Activated T-helper 1 cell treated with anti-CD3 and anti-CD28 coated beads, Interleukin-12 subunit alpha, Interleukin-12 subunit beta, Interleukin-2, Interleukin-4 antibody, amounts not matched to agents 30 ng/mL and 10 ng/mL and 1 ng/mL, durations not matched to agents 14 hours and 24 hours and 36 hours (primary cell): Measurements from ENCODE around the gene TDRD9. TPM values are rescaled to one million over a fixed set of nuclear protein-coding genes. Genes with fewer than 3 reads are reported as not detected.
"Not testable (repeated sequence)": the region's sequence is repeated elsewhere in the genome, so short reads cannot be mapped to it uniquely, and the experiment has no call there.

Source experiments
- DNase-seq: peaks from one replicate; pipeline ENCODE4 v3.0.0; 2021; ENCODE audit warnings: low spot score
- H3K27ac Mint-ChIP-seq: one replicate; pipeline ENCODE4 v1.8.0; 2021; ENCODE audit warnings: mild to moderate bottlenecking, mixed read lengths
- H3K27me3 Mint-ChIP-seq: one replicate; pipeline ENCODE4 v1.8.0; 2022; ENCODE audit warnings: mild to moderate bottlenecking, moderate library complexity, mixed read lengths; ENCODE audit not compliant: insufficient read depth
- H3K36me3 Mint-ChIP-seq: one replicate; pipeline ENCODE4 v1.8.0; 2021; ENCODE audit warnings: low read depth, mixed read lengths
- H3K4me1 Mint-ChIP-seq: one replicate; pipeline ENCODE4 v1.8.0; 2021; ENCODE audit warnings: low read depth, mixed read lengths
- H3K4me3 Mint-ChIP-seq: one replicate; pipeline ENCODE4 v1.8.0; 2021; ENCODE audit warnings: mild to moderate bottlenecking, moderate library complexity, mixed read lengths
- H3K9me3 Mint-ChIP-seq: one replicate; pipeline ENCODE4 v1.8.0; 2021; ENCODE audit warnings: mixed read lengths
- intact Hi-C: fragments of 100-400 bp; cut with micrococcal nuclease; formaldehyde crosslinking; loops from one replicate; pipeline ENCODE4 v1.15.1; 2024
- total RNA-seq: library from RNA; stranded (reverse); gene quantifications from 2 replicates; pipeline ENCODE4 v1.2.3, GENCODE V29; 2022

Gene TDRD9
- total RNA-seq, 1 donor from 2014 or later: not detected

GRCh38 chr14:103946975-103947374 is 18.7 kb downstream of the TDRD9 start:
- H3K4me3 Mint-ChIP-seq: no peak overlapping the region
- H3K4me1 Mint-ChIP-seq: no peaks in the 10 kb centered on the region
- intact Hi-C loops: no loop called here
- H3K27ac Mint-ChIP-seq: no peak overlapping the region
- no peaks in the 10 kb centered on the region for H3K9me3 Mint-ChIP-seq
- no peaks in the 10 kb centered on the region for H3K36me3 Mint-ChIP-seq
- H3K27me3 Mint-ChIP-seq: peaks cover 20% of the 10 kb centered on the region
- no peak for DNase-seq

- H3K27ac Mint-ChIP-seq: no peak overlapping the region
- no peak for DNase-seq
- no peak overlapping the region for H3K4me3 Mint-ChIP-seq
- no peaks in the 10 kb centered on the region for H3K9me3 Mint-ChIP-seq
- H3K27me3 Mint-ChIP-seq: peaks cover 15% of the 10 kb centered on the region
- H3K4me1 Mint-ChIP-seq: no peaks in the 10 kb centered on the region
- no peaks in the 10 kb centered on the region for H3K36me3 Mint-ChIP-seq
- intact Hi-C loops: no loop called here
These were observed 20.2 kb downstream of the TDRD9 start for GRCh38 chr14:103948442-103948841.

- Mint-ChIP-seq H3K27ac (no peak overlapping the region), H3K27me3 (peaks cover 15% of the 10 kb centered on the region), H3K4me1 (no peaks in the 10 kb centered on the region), H3K9me3 (no peaks in the 10 kb centered on the region), H3K4me3 (no peak overlapping the region), H3K36me3 (no peaks in the 10 kb centered on the region)
- no peak for DNase-seq
- intact Hi-C loops: no loop called here
These were observed 21.0 kb downstream of the TDRD9 start for GRCh38 chr14:103949131-103949790.

- no peaks in the 10 kb centered on the region for H3K36me3 Mint-ChIP-seq
- intact Hi-C loops: no loop called here
- H3K4me3 Mint-ChIP-seq: no peak overlapping the region
- no peaks in the 10 kb centered on the region for H3K4me1 Mint-ChIP-seq
- no peak for DNase-seq
- peaks cover 5% of the 10 kb centered on the region for H3K27me3 Mint-ChIP-seq
- no peak overlapping the region for H3K27ac Mint-ChIP-seq
- no peaks in the 10 kb centered on the region for H3K9me3 Mint-ChIP-seq
These were observed 32.3 kb downstream of the TDRD9 start for GRCh38 chr14:103960457-103961055.

- H3K36me3 Mint-ChIP-seq: no peaks in the 10 kb centered on the region
- intact Hi-C loops: no loop called here
- no peaks in the 10 kb centered on the region for H3K9me3 Mint-ChIP-seq
- DNase-seq: no peak
- peaks cover 5% of the 10 kb centered on the region for H3K27me3 Mint-ChIP-seq
- H3K27ac Mint-ChIP-seq: no peak overlapping the region
- no peak overlapping the region for H3K4me3 Mint-ChIP-seq
- H3K4me1 Mint-ChIP-seq: no peaks in the 10 kb centered on the region
These were observed 33.8 kb downstream of the TDRD9 start for GRCh38 chr14:103961928-103962578.

GRCh38 chr14:103966631-103967030 is 38.4 kb downstream of the TDRD9 start:
- intact Hi-C loops: no loop called here
- no peaks in the 10 kb centered on the region for H3K9me3 Mint-ChIP-seq
- no peak overlapping the region for H3K27ac Mint-ChIP-seq
- H3K27me3 Mint-ChIP-seq: peaks cover 11% of the 10 kb centered on the region
- no peaks in the 10 kb centered on the region for H3K4me1 Mint-ChIP-seq
- no peaks in the 10 kb centered on the region for H3K36me3 Mint-ChIP-seq
- no peak overlapping the region for H3K4me3 Mint-ChIP-seq
- no peak for DNase-seq

GRCh38 chr14:103969961-103970360 is 41.7 kb downstream of the TDRD9 start:
- no peaks in the 10 kb centered on the region for H3K9me3 Mint-ChIP-seq
- DNase-seq: no peak
- H3K27ac Mint-ChIP-seq: no peak overlapping the region
- no peak overlapping the region for H3K4me3 Mint-ChIP-seq
- H3K36me3 Mint-ChIP-seq: no peaks in the 10 kb centered on the region
- H3K27me3 Mint-ChIP-seq: peaks cover 7% of the 10 kb centered on the region
- intact Hi-C loops: no loop called here
- H3K4me1 Mint-ChIP-seq: no peaks in the 10 kb centered on the region

- H3K4me1 Mint-ChIP-seq: no peaks in the 10 kb centered on the region
- intact Hi-C loops: no loop called here
These were observed 45.1 kb downstream of the TDRD9 start for GRCh38 chr14:103973354-103973753.

GRCh38 chr14:103974575-103974974 is 46.3 kb downstream of the TDRD9 start:
- Mint-ChIP-seq H3K27me3 (peaks cover 2% of the 10 kb centered on the region), H3K9me3 (no peaks in the 10 kb centered on the region), H3K27ac (no peak overlapping the region), H3K4me3 (no peak overlapping the region), H3K36me3 (no peaks in the 10 kb centered on the region), H3K4me1 (no peaks in the 10 kb centered on the region)
- DNase-seq: no peak
- intact Hi-C loops: no loop called here

More at GRCh38 chr14:103973354-103973753, 45.1 kb downstream of the TDRD9 start:
- Mint-ChIP-seq H3K27me3 (peaks cover 6% of the 10 kb centered on the region), H3K36me3 (no peaks in the 10 kb centered on the region), H3K4me3 (no peak overlapping the region), H3K9me3 (no peaks in the 10 kb centered on the region), H3K27ac (no peak overlapping the region)
- no peak for DNase-seq

- not testable (repeated sequence) for H3K4me1 Mint-ChIP-seq, H3K9me3 Mint-ChIP-seq, H3K27me3 Mint-ChIP-seq, H3K27ac Mint-ChIP-seq, H3K4me3 Mint-ChIP-seq, H3K36me3 Mint-ChIP-seq, DNase-seq
- intact Hi-C loops: loop anchor here (2.0 kb wide), 1 partner anchor 172 kb away; no protein-coding TSS in a partner anchor
These were observed 52.5 kb downstream of the TDRD9 start for GRCh38 chr14:103980623-103981238.

GRCh38 chr14:103984196-103984595 is 55.9 kb downstream of the TDRD9 start:
- intact Hi-C loops: no loop called here
- Mint-ChIP-seq H3K9me3 (peaks cover 2% of the 10 kb centered on the region), H3K27me3 (peaks cover 16% of the 10 kb centered on the region), H3K36me3 (no peaks in the 10 kb centered on the region), H3K4me1 (no peaks in the 10 kb centered on the region), H3K27ac (no peak overlapping the region), H3K4me3 (no peak overlapping the region)
- no peak for DNase-seq

GRCh38 chr14:103989034-103989433 is 60.8 kb downstream of the TDRD9 start:
- Mint-ChIP-seq H3K9me3 (peaks cover 4% of the 10 kb centered on the region), H3K4me3 (no peak overlapping the region), H3K4me1 (no peaks in the 10 kb centered on the region), H3K27me3 (peaks cover 15% of the 10 kb centered on the region), H3K36me3 (no peaks in the 10 kb centered on the region), H3K27ac (no peak overlapping the region)
- no peak for DNase-seq
- intact Hi-C loops: no loop called here

GRCh38 chr14:103989964-103990363 is 61.7 kb downstream of the TDRD9 start:
- Mint-ChIP-seq H3K4me1 (no peaks in the 10 kb centered on the region), H3K36me3 (no peaks in the 10 kb centered on the region), H3K4me3 (no peak overlapping the region), H3K27ac (no peak overlapping the region), H3K27me3 (peaks cover 21% of the 10 kb centered on the region), H3K9me3 (peaks cover 4% of the 10 kb centered on the region)
- intact Hi-C loops: no loop called here
- DNase-seq: no peak
